Cerebellar nuclear complex (tissue), 1 donor: Measurements from ENCODE around the gene XPNPEP2.

Experiments used
- DNase-seq, 2 experiments: peaks; one replicate each; lab custom pipeline; 2025; lab: John Stamatoyannopoulos, UW

The XPNPEP2 gene

DNA sequence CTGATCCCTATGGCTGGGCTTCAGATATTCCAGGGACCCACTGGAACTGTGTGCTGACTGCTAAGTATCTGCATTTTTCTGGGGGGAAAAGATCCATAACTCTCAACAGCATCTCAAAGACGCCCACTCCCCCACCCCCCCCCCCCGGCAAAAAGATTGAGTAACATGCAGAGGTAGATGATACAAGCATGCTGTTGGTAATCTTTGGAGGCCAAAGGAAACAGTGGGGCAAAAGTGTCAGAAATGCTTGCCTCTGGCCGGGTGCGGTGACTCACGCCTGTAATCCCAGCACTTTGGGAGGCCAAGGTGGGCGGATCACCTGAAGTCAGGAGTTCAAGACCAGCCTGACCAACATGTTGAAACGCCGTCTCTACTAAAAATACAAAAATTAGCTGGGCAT, 12.2 kb downstream of the XPNPEP2 start:
- DNase-seq = no peak

DNA sequence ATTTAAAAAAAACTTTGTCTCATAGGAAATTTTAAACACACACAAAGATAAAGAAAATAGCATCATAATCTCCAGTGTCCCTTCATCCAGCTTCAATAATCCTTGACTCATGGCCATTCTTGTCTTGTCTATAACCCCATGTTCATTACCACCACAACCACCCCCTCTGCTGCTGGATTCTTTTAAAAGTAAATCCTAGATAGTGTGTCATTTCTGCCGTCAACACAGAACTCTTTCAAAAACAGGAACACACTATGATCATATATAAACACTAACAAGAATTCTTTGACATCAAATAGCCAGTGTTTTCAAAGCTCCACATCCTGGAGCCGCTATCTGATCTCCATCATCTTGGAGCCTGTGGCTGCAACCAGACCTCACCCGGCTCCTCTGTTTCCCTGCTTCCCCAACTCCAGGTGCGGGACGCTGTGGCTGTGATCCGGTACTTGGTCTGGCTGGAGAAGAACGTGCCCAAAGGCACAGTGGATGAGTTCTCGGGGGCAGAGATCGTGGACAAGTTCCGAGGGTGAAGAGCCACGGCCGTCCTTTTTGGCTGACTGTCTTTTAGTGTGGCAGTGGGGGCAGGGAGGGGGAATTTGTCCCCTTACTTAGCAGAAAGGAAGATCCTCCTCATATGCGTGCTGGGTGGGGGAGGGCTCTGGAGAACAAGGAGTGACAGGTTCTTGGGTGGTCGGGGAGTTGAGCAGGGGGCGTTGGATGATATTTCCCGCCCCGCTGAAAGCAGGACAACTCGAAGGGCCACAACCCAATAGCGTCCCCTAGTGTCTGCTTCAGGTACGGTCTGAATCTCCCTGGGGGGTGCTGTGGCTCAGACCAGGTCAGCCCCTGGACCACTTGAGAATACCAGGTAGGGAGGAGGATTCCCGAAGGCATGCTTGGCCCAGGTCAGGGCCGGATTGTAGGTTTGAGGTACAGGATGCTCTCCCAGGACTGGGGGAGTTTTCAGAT, 15.6 kb downstream of the XPNPEP2 start:
- no peak for DNase-seq

- no peak for DNase-seq
These were observed 17.2 kb downstream of the XPNPEP2 start for GRCh38 chrX:129755779-129756650.

- no peak for DNase-seq
These were observed 20.8 kb downstream of the XPNPEP2 start for GRCh38 chrX:129759576-129760061.

DNA sequence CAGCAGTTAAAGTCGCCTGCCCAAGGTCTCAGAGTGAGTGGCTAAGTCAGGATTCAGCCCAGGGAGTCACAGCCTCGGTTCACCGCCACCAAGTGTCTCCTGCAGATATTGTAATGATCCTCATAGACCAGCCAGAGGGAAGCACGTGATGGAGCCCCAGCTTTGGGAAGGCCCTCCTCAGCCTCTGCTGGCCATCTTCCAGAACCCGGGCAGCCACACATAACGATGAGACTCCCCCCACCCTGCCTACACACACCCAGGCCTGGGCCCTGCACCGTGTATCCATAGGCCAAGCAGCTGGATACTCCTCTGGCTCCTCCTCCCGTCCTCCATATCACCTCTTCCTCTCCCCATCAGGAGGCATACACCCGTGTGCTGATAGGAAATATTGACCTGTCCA, 21.4 kb downstream of the XPNPEP2 start:
- no peak for DNase-seq

DNA sequence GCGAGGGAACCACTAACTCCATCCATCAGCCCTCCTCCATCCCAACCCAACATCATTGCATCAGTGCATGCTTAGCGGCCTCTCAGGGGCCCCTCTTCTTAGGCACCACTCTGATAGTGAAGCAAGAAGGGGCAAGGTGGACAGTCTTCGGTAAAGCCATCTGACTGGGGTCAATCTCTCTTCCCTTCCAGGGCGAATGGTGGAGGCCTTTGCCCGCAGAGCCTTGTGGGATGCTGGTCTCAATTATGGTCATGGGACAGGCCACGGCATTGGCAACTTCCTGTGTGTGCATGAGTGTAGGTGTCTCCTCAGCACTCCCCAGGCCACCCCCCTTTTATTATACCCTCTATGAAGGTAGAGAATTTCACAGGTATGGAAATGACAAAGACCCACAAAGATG, 22.2 kb downstream of the XPNPEP2 start:
- no peak for DNase-seq

DNA sequence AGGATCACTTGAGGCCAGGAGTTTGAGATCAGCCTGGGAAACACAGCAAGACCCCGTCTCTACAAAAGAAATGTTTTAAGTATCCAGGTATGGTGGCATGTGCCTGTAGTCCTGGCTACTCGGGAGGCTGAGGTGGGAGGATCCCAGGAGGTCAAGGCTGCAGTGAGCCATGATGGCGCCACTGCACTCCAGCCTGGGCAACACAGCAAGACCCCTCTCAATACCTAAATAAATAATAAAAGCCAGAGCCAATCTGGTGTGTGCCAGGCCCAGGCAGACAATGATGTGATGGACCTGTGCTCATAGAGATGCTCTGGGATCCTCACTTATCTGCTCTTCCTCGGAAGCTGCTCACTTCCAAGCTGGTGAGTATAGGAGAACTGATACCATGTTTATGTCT, 22.8 kb downstream of the XPNPEP2 start:
- no peak for DNase-seq

DNA sequence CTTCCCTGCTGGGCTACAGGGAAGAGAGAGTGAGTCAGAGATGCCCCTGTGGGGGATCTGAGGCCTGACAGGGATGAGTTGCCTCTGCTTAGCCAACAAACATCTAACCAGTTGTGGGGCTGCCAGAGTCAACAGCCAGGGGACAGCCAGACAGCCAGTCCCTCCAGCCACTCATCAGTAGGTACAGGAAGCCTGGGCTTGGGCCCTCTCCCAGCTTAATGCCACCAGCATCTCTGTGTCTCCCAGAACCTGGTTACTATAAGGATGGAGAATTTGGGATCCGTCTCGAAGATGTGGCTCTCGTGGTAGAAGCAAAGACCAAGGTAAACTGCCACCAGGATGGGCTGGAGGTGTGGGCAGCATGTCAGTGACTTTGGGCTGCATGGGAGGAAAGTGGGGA, 23.7 kb downstream of the XPNPEP2 start:
- no peak for DNase-seq

DNA sequence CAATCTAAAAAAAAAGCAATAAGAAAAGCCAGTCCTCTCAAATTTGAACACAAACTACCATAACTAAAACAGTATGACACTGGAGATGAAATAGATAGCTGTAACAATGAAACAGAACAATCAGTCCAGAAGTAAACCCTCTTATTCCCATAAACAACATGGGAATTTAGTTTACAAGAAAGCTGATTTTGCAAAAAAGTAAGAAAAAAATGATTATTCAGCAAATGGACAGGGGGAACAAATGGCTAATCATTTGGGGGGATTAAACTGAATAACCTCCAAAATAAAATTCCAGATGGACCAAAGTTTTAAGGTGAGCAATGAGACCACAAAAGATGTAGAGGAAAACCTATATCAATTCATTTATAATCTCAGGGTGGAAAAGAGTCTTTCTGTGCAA, 24.9 kb downstream of the XPNPEP2 start:
- no peak for DNase-seq

- DNase-seq = no peak
These were observed 29.4 kb downstream of the XPNPEP2 start for GRCh38 chrX:129768186-129768585.

DNA sequence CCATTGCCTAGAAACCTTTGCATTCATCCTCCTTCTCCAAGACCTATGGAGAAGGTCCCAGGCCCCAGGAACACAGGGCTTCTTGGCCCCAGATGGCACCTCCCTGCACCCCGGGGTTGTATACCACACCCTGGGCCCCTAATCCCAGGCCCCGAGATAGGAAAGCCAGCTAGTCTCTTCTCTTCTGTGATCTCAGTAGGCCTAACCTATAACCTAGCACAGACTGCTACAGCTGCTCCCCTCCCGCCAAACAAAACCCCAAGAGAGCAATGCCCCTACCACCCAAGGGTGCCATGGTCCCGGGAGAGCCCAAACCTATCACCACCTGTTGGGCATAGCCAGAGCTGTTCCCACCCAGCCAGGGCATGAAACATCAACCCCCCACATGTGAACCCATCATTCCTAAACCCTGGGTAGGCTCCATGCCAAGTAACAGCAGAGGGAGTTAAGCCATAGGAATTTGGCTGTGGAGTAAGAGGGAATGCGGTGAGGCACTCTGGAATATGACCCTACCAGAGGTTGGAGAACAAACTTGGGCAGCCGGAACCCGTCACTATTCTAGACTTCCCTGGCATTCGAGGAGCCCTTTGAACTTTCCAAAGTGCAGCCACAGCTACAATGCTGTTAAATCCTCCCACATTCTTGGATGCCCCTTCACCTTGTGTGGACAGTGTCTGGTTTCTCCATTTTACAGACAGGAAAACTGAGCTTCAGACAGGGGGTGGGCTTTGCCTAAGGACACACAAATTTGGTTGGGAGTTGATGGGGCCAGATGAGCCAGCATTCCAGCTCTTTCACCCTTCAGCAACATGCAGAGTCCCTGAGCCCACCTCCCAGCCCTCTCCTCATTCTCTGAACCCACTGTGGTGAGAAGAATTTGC, 30.0 kb downstream of the XPNPEP2 start:
- no peak for DNase-seq

DNA sequence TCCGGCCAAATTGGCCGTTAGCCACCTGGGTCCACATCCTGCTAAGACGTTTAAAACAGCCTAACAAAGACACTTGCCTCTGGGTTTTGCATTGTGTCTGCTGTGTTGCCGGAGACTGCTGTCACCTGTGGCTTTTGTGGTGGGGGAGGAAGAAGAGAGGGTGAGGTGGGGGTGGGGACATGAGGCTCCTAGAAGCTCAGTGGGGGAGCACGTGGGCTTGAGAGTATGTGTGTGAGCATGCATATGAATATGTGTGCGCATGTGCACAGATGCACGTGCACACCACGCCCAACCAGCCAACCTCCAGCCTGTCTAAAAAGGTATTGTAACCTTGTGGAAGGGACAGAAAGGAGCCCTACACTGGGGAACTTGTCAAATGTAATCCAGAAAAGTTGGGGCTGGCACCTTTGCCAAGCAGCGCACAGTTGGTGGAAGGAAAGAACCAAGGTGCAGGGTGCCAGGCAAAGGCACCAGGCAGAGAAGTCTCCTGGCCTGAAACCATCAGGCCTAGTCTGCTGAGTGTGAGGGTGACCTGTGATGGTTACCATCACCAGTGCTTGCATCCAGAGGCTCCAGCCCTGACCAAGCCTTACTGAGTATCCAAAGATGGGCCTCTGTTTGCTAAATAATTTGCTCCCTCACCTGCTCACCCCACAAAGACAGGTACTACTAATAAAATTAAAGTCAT, 30.8 kb downstream of the XPNPEP2 start:
- DNase-seq = no peak

GRCh38 chrX:129771266-129771995, 32.7 kb downstream of the XPNPEP2 start:
- DNase-seq = no peak

DNA sequence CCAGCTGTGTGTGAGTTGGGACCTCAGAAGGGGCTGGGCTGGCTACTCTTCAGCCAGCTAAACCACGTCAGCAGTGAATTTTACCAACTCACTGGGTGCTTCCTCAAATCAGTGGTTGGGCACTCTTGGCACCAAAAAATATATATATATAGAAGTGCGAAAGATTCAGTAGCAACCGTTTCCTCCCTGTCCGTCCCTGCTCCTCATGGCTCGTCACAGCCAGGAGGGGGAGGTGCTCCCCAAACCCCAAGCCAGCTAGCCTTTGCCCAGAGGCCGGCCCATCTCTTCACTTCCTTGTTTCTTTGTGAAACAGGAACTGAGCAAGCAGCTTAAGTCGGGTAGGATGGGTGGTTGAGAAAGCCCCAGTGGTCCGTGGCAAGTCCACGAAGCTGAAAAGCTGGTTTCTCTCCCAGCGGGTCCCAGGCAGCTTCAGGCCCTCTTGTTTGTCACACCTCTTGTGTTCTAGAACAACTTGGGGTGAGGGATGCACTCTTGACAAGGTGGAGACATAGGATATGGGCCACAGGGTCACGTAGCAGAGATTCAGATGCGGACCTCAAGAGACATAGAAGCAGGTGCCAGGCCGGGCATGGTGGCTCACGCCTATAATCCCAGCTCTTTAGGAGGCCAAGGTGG, 34.1 kb downstream of the XPNPEP2 start:
- DNase-seq = no peak

DNA sequence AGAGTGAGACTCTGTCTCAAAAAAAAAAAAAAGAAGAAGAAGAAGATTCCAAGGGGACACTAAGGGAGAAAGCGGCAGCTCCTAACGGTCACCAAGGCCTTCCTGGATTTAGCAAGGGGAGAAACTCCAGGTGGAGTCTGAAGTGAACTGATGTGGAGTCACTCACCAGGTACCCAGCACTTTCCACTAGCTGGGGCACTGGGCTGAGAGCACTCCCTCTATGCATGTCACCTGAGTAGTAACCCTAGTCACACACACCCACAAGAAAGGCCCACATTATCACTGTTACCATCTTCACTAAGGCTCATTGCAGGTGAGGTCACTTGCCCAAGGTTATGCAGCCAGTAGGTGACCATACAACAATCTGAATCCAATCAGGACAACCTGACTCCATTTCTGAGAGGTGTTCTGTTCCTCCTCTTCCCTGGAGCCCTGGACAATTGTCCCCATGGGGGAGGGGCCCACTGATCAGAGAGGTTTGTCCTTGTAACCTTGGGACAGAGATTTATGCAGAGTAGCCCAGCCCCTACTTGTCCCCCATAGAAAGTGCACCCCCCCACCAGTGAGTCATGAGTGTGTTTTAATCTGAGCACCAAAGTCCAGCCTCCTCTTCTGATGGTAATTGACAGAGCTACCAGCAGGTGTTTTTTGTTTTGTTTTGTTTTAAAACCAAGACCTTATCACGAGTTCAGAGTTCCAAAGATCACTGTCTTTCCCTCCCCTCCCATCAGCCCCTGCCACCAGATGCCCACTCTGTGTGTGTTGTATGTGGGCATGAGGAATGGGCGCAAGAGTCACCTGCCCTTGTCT, 35.1 kb downstream of the XPNPEP2 start:
- no peak for DNase-seq

DNA sequence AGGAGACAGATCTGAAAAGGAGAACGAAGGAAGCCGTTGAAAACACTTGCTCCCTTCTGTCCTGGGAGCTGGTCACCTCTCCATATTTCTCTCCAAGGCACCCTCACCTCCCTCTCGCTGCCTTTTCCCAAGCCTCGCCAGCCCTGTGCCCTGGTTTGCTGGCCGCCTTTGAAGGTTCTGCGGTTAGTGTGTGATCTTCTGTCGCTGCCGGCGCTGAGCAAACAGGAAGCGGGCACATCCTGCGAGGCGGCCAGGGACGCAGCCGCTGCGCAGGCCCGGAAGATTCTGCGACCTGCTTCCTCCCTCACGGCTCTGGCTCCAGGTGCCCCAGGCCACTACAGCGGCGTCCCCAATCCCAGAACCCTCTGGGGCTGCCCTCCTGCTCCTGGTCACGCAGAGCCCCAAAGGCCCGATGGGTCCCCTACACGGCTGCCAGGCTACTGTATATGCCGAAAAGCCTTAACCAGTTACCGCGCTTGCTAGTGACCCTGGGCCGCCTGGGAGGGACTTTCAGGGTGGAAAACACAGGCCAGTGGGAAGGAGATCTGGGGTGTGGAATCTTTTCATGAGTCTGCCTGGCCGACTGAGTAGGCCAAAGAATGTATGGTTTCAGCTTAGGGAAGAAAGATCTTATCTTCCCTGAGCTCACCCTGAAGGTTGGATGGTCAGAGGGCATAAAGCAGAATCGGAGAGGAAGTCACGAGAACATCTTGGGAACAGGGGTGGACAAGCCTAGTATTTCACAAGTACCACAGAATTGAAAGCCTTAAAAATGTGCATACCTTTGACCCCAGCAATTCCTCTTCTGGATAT, 38.6 kb downstream of the XPNPEP2 start:
- DNase-seq = no peak

- no peak for DNase-seq
These were observed 40.4 kb downstream of the XPNPEP2 start for GRCh38 chrX:129779086-129779672.

DNA sequence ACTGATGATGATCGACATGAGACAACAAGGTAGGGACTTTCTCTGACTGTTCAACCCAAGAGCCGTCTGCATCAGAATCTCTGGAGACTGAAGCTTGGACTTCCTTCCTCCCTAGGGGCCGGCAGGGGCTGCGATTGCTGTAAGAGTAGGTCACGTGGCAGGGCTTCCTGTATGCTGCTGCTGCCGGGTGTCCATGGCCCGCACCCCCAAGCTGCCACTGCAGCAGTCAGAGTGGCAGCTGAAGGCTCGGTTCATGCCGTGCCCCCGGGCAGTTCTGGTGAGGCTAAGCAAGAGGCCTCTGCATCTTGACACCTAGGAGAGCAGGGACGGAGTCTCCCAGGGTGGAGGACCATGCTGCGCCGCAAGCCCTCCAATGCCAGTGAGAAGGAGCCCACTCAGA, 41.0 kb downstream of the XPNPEP2 start, which contains the start of gene SASH3:
SASH3 (plus strand) TSS at position 203 of the 400 bp plus-strand sequence; CDS start at position 352, 149 bp downstream.
- DNase-seq = no peak
